GM19025 (cell line): Measurements from ENCODE around the gene UNC80.

ENCODE experiments used
- ATAC-seq: cut with Tn5 transposase; IDR thresholded peaks from one replicate; pipeline ENCODE4 v1.9.1; 2021; ENCODE audit warnings: mild to moderate bottlenecking, low read depth, moderate library complexity; ENCODE audit not compliant: unreplicated experiment

The UNC80 gene

GRCh38 chr2:209960676-209961630, 189.3 kb downstream of the UNC80 start:
- ATAC-seq, result peak; percentile 76

GRCh38 chr2:209965723-209966122, 194.1 kb downstream of the UNC80 start:
- no peak for ATAC-seq

GRCh38 chr2:209969692-209970091, 198.1 kb downstream of the UNC80 start:
- ATAC-seq, result no peak

- no peak for ATAC-seq
These were observed 198.6 kb downstream of the UNC80 start for GRCh38 chr2:209970271-209970670.

GRCh38 chr2:209970711-209971110, 199.1 kb downstream of the UNC80 start:
- no peak for ATAC-seq

GRCh38 chr2:209973328-209973727, 201.7 kb downstream of the UNC80 start:
- no peak for ATAC-seq

GRCh38 chr2:209974576-209974975, 202.9 kb downstream of the UNC80 start:
- no peak for ATAC-seq

GRCh38 chr2:209976698-209977385, 205.2 kb downstream of the UNC80 start:
- ATAC-seq, result peak; percentile 71

GRCh38 chr2:209977386-209978239, 206.0 kb downstream of the UNC80 start:
- ATAC-seq, result peak; percentile 45

- ATAC-seq, result no peak
These were observed 212.7 kb downstream of the UNC80 start for GRCh38 chr2:209984291-209984690.

- ATAC-seq, result no peak
These were observed 214.2 kb downstream of the UNC80 start for GRCh38 chr2:209985874-209986273.

GRCh38 chr2:209986415-209986814, 214.8 kb downstream of the UNC80 start:
- no peak for ATAC-seq

- ATAC-seq, result no peak
These were observed 216.4 kb downstream of the UNC80 start for GRCh38 chr2:209988010-209988409.

GRCh38 chr2:209990838-209991237, 219.2 kb downstream of the UNC80 start:
- no peak for ATAC-seq

- ATAC-seq, result no peak
These were observed 222.3 kb downstream of the UNC80 start for GRCh38 chr2:209993968-209994367.

- no peak for ATAC-seq
These were observed 227.0 kb downstream of the UNC80 start for GRCh38 chr2:209998596-209998995.

- ATAC-seq, result no peak
These were observed 229.1 kb downstream of the UNC80 start for GRCh38 chr2:210000464-210001324.

- peak; percentile 99 for ATAC-seq
These were observed 230.8 kb downstream of the UNC80 start, which contains the start of gene RPE for GRCh38 chr2:210002158-210003157. TSS of gene RPE (plus strand) at chr2:210002638. CDS start at chr2:210002662, 24 bp downstream.
